Osteoblast (primary cell): Measurements from ENCODE around the gene NPL. TPM values are rescaled to one million over a fixed set of nuclear protein-coding genes. Genes with fewer than 3 reads are reported as not detected.
A peak's percentile ranks its signal among the peaks of the same experiment; 100 is the strongest.

ENCODE experiments used
- DNase-seq: peaks from one replicate; pipeline ENCODE4 v3.0.0; 2011; ENCODE audit warnings: low spot score, mixed read lengths; ENCODE audit not compliant: insufficient read length; ENCODE audit errors: missing footprints
- H2AFZ ChIP-seq: 2 replicates; pipeline ENCODE4 v1.6.0; 2011; ENCODE audit warnings: mild to moderate bottlenecking, low read length
- H3K27ac ChIP-seq: 2 replicates; pipeline ENCODE4 v1.5.1; 2011; ENCODE audit warnings: mild to moderate bottlenecking, low read depth, low read length, moderate library complexity
- H3K27me3 ChIP-seq: 2 replicates; pipeline ENCODE4 v1.6.0; 2012; ENCODE audit warnings: mild to moderate bottlenecking, control low read depth, inconsistent platforms, low read length, moderate library complexity; ENCODE audit not compliant: insufficient read depth
- H3K36me3 ChIP-seq: 2 replicates; pipeline ENCODE4 v1.5.1; 2011; ENCODE audit warnings: mild to moderate bottlenecking, low read length, control low read depth, moderate library complexity; ENCODE audit not compliant: insufficient read depth
- H3K4me1 ChIP-seq: 2 replicates; pipeline ENCODE4 v1.5.1; 2011; ENCODE audit warnings: mild to moderate bottlenecking, low read length, control low read depth, moderate library complexity; ENCODE audit not compliant: insufficient read depth
- H3K4me2 ChIP-seq: 2 replicates; pipeline ENCODE4 v1.6.0; 2011; ENCODE audit warnings: mild to moderate bottlenecking, low read length; ENCODE audit not compliant: insufficient read depth
- H3K4me3 ChIP-seq: fragments of 200-600 bp; sonication (generic); 3 replicates; pipeline ENCODE4 v1.5.1; 2012; ENCODE audit warnings: mild to moderate bottlenecking, low read length, inconsistent platforms; ENCODE audit not compliant: insufficient read depth
- H3K79me2 ChIP-seq: 2 replicates; pipeline ENCODE4 v1.6.0; 2012; ENCODE audit warnings: mild to moderate bottlenecking, low read length, control low read depth, inconsistent platforms; ENCODE audit not compliant: insufficient read depth
- H3K9me3 ChIP-seq: 2 replicates; pipeline ENCODE4 v1.5.1; 2011; ENCODE audit warnings: low read depth, low read length, control low read depth
- H4K20me1 ChIP-seq: 2 replicates; pipeline ENCODE4 v1.6.0; 2012; ENCODE audit warnings: mild to moderate bottlenecking, low read length, control low read depth; ENCODE audit not compliant: insufficient read depth
- total RNA-seq: library from RNA; depleted of rRNA; stranded (reverse); fragments of >200 nt; gene quantifications from 2 replicates; pipeline ENCODE4 v1.2.3, GENCODE V29; 2012
- TF ChIP-seq, protein P1 (sequence below): IDR thresholded peaks from 2 replicates; pipeline ENCODE4 v1.5.1; 2011; ENCODE audit warnings: mild to moderate bottlenecking, low read depth, low read length, moderate library complexity; ENCODE audit errors: extremely low read depth

Gene NPL, protein sequence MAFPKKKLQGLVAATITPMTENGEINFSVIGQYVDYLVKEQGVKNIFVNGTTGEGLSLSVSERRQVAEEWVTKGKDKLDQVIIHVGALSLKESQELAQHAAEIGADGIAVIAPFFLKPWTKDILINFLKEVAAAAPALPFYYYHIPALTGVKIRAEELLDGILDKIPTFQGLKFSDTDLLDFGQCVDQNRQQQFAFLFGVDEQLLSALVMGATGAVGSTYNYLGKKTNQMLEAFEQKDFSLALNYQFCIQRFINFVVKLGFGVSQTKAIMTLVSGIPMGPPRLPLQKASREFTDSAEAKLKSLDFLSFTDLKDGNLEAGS
- total RNA-seq = 1.5 and 2.5 TPM in 2 replicates

DNA sequence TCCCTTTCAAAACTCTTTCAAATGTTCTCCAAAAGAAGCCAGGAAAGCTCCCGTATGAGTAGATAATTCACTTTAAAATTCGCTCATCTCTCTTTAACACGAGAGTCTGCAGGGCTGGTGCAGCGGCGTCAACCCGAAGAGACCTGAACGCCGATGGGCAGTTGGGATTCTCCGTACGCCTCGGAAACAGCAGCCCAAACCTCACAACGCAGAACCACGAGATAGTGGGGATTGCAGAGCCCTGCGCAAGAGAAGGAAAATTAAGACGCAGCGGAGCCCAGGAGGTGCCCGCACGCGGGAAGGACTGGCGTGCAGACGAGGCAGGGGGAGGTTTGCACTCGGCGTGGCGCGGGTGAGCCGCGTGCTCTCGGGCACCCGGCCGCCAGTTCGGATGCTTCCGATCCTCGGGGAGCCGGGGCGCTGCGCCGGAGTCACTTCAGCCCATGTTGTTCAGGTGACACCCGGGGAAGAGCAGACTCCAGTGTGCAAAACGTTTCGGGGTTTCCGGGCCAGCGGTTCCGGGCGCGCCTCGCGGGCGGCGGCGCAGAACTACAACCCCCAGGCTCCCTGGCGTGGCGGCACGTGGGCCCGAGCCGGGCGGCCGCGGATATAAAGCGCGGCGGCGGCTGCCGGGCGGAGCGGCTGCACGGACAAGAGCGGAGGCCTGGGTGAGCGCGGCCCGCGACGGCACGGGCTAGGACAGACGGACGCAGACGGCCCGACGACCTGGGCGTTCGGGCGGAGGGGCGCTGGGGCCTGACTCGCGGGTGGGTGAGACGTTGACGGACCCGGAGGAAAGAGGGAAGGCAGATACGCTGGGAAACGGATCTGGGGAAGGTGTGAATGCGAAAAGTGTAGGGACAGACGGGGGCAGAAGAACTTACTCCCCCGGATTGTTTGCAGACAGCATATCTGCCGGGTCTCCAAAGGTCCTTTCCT is at the start of gene NPL:
Gene NPL (plus strand): TSS at position 636 of the 939 bp plus-strand sequence. CDS start 4,599 bp downstream, outside the sequence.
- H3K79me2 ChIP-seq = no peaks in the 10 kb centered on the region
- H3K4me2 ChIP-seq = peak within 1 kb of the TSS; percentile 92
- H3K36me3 ChIP-seq = no peaks in the 10 kb centered on the region
- no peaks in the 10 kb centered on the region for H4K20me1 ChIP-seq
- no peaks in the 10 kb centered on the region for H3K9me3 ChIP-seq
- H3K4me1 ChIP-seq = peaks cover 12% of the 10 kb centered on the region
- H3K27me3 ChIP-seq = peaks cover 36% of the 10 kb centered on the region
- peak within 1 kb of the TSS; percentile 78 for H3K4me3 ChIP-seq
- peak within 1 kb of the TSS; percentile 95 for H2AFZ ChIP-seq
- no peak within 1 kb of the TSS for H3K27ac ChIP-seq
- TF ChIP-seq, protein P1, sequence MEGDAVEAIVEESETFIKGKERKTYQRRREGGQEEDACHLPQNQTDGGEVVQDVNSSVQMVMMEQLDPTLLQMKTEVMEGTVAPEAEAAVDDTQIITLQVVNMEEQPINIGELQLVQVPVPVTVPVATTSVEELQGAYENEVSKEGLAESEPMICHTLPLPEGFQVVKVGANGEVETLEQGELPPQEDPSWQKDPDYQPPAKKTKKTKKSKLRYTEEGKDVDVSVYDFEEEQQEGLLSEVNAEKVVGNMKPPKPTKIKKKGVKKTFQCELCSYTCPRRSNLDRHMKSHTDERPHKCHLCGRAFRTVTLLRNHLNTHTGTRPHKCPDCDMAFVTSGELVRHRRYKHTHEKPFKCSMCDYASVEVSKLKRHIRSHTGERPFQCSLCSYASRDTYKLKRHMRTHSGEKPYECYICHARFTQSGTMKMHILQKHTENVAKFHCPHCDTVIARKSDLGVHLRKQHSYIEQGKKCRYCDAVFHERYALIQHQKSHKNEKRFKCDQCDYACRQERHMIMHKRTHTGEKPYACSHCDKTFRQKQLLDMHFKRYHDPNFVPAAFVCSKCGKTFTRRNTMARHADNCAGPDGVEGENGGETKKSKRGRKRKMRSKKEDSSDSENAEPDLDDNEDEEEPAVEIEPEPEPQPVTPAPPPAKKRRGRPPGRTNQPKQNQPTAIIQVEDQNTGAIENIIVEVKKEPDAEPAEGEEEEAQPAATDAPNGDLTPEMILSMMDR = no peak
- peak; percentile 97 for DNase-seq

DNA sequence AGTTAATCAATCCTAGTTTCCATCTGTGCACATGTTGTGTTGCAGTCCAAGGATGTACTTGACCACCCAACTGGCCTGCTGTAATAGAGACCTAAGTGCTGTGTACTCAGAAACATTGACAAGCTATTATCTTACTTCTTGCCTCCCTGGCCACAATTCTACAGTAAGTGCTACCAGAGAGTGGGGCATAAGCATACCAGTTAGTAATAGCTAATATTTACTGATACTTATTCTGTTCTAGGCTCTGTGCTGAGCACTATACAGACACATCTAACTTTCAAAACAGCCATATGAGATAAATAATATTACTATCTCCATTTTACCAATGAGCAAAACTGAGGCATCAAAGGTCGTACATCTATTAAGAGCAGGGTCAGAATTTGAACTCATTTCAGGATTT is 49.5 kb upstream of the NPL start:
- Histone ChIP-seq H3K4me2 (no peak overlapping the region), H3K4me1 (no peaks in the 10 kb centered on the region), H2AFZ (no peak overlapping the region), H3K4me3 (no peak overlapping the region), H3K27ac (no peak overlapping the region), H4K20me1 (no peaks in the 10 kb centered on the region), H3K36me3 (no peaks in the 10 kb centered on the region), H3K79me2 (no peaks in the 10 kb centered on the region), H3K27me3 (no peaks in the 10 kb centered on the region), H3K9me3 (no peaks in the 10 kb centered on the region)
- TF ChIP-seq, protein P1 = no peak
- no peak for DNase-seq

DNA sequence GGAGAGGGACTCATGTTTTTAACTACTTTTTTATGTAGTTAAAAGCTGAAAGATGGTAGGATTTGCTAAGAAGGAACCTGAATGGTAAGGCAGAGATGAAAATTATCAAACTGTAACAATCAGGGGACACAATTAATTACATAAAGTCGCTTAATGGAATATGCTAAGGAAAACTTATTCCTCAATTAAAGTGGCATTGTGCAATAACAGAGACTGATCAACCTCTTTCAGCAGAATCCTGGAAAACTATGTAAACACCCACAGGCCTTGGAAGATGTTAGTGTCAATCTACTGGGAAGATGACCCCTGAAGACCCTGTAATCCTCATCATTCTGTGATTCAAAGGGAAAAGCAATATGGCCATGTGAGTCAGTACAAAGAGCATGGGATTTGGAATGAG is 46.8 kb upstream of the NPL start:
- Histone ChIP-seq H3K27ac (no peak overlapping the region), H3K36me3 (no peaks in the 10 kb centered on the region), H3K4me2 (no peak overlapping the region), H4K20me1 (no peaks in the 10 kb centered on the region), H3K4me1 (no peaks in the 10 kb centered on the region), H2AFZ (no peak overlapping the region), H3K4me3 (no peak overlapping the region), H3K27me3 (no peaks in the 10 kb centered on the region), H3K79me2 (no peaks in the 10 kb centered on the region), H3K9me3 (no peaks in the 10 kb centered on the region)
- TF ChIP-seq, protein P1 = no peak
- DNase-seq = peak; percentile 41
